ENCODE data around the gene SFTPA1.
"Not testable (repeated sequence)": the region's sequence is repeated elsewhere in the genome, so short reads cannot be mapped to it uniquely, and the experiment has no call there.

The SFTPA1 gene

GRCh38 chr10:79611193-79611976 is 646 bp downstream of the SFTPA1 start:
- DNase-seq (ENCODE audit: low spot score): not testable (repeated sequence)

GRCh38 chr10:79615577-79615976 is 4.8 kb downstream of the SFTPA1 start:
- no peak for DNase-seq (ENCODE audit: low spot score)

GRCh38 chr10:79616164-79616563 is 5.4 kb downstream of the SFTPA1 start:
- no peak for DNase-seq (ENCODE audit: low spot score)

GRCh38 chr10:79623663-79624062 is 12.9 kb downstream of the SFTPA1 start:
- DNase-seq (ENCODE audit: low spot score): not testable (repeated sequence)

- no peak for DNase-seq (ENCODE audit: low spot score)
These were observed 16.3 kb downstream of the SFTPA1 start for GRCh38 chr10:79627075-79627474.

DNA sequence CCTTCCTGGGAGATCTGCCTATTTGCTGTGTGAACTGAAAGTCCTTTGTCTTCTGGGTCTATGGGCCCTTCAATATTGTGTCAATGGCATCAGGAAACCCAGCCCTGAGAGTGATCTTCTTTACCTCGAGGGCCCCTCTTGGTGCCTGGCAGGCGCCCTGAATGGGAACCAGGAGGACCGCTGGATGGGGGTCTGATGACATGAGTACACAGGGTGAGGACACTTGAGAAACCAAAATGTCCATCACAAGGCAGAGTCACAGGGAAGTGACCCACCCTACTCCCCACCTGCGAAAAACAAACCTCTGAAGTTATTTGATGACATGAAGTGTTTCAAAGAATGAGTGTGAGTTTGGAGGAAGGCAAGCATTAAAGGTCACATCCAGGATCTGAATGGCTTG is 17.3 kb downstream of the SFTPA1 start:
- no peak for DNase-seq (ENCODE audit: low spot score)

GRCh38 chr10:79628988-79629954 is 18.5 kb downstream of the SFTPA1 start:
- DNase-seq (ENCODE audit: low spot score): no peak

DNA sequence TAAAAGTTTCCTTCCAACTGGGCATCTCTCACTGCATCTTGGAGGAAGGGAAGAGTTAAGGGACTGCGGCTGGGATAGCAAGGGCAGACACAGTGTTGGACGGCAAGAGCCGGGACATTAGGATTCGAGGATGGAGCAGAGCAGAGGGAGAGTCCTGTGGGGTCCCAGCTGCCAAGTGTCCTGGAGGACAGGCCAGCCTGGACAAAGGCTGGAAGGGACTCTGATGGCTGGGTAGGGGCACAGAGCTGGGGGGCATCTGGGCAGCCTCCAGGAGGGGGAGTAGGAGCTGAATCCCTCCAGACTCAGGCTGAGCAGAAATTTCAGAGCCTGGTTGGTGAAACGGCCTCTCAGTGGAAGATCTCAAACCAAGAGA is 19.2 kb downstream of the SFTPA1 start:
- DNase-seq (ENCODE audit: low spot score): no peak

GRCh38 chr10:79636654-79637199 is 26.0 kb downstream of the SFTPA1 start:
- not testable (repeated sequence) for DNase-seq (ENCODE audit: low spot score)

- no peak for DNase-seq (ENCODE audit: low spot score)
These were observed 27.6 kb downstream of the SFTPA1 start for GRCh38 chr10:79638318-79638717.

DNA sequence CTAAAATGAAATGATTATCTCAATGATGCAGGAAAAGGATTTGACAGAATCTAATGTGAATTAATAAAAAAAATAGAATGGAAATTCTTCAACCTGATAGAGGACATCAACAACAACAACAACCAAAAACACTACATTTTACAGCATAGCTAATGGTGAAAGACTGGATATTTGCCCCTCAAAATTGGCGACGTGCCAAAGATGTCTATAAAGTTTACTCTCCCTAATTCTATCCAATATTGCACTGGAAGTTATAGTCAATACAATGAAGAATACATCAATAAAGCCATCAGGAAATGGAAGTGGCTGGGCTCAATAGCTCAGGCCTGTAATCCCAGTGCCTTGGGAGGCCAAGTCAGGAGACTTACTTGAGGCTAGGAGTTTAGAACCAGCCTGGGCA is 42.0 kb downstream of the SFTPA1 start:
- DNase-seq (ENCODE audit: low spot score): not testable (repeated sequence)

DNA sequence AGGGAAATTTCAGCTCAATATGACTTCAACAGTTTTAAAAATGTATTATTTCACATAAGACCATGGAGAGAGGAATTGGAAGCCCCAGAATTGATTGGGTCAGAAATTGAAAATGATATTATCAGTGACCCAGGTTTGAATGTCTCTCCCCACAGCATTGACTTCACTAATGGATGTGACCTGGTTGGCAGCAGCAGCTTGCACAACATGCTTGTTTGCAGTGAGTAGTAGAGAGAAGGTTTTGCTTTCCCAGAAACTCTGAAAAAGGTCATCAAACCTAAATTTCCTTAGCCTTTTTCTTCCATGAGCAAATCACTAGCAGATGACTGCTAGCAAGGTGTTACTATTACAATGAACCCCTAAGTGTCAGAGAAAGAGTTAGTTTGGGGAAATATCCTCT is 52.5 kb downstream of the SFTPA1 start:
- DNase-seq (ENCODE audit: low spot score): not testable (repeated sequence)

- not testable (repeated sequence) for DNase-seq (ENCODE audit: low spot score)
These were observed 53.9 kb downstream of the SFTPA1 start for GRCh38 chr10:79664686-79665085.
